ENCODE data around the gene PAXX. TPM values are rescaled to one million over a fixed set of nuclear protein-coding genes. Genes with fewer than 3 reads are reported as not detected.
A peak's percentile ranks its signal among the peaks of the same experiment; 100 is the strongest.
"Not testable (repeated sequence)": the region's sequence is repeated elsewhere in the genome, so short reads cannot be mapped to it uniquely, and the experiment has no call there.

Gene PAXX
- total RNA-seq, 1 donor from 2014 or later: 84.9 TPM

DNA sequence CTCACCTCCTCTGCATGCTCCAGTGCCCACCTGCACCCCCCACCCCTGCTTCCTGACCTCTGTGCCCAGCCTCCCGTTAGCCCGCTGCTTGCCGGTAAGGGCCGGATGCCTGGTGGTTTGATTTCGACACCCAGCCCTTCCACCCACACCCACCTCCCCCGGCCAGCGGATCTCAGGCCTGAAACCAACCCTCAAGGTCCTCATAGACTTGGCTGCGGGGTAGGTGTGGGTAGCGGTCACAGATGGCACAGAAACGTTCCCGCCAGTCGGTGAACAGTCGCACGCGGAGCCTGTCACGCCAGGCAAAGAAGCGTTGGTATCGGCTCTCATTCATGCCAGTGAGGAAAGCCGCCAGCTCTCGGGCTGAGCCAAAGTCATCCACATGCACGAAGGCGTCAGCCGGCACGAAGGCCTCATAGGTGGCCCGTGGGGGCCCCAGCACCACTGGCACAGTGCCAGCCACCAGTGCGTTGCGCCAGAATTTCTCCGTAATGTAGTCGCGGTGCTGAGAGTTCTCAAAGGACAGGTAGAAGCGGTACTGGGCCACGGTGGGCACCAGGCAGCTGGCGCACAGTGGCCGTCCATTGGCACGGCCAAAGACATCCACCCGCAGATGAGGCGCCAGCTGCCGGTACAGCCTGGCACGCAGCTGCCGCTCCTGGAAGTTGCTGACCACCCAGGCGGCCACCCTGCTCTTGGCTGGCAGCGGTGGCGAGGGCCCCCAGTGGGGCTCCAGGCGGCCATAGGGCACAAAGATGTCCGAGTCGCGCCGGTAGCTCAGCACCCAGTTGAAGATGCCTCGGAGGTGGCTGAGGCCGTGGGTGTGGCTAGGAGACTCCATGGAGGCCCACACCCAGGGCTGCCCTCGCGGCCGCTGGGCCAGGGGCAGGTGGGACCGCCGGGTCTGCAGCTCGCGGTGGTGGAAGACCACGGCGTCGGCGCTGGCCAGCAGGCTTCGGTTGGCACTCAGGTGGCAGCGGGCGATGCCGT lies 38.6 kb downstream of the PAXX start:
- Mint-ChIP-seq H3K9me3 (no peaks in the 10 kb centered on the region), H3K4me3 (peak overlapping the region; percentile 56), H3K36me3 (ENCODE audit: low read depth) (no peaks in the 10 kb centered on the region), H3K27me3 (ENCODE audit: low read depth) (no peaks in the 10 kb centered on the region), H3K27ac (ENCODE audit: unreplicated experiment) (no peak overlapping the region), H3K4me1 (peaks cover 8% of the 10 kb centered on the region)
- TF ChIP-seq, protein P1, sequence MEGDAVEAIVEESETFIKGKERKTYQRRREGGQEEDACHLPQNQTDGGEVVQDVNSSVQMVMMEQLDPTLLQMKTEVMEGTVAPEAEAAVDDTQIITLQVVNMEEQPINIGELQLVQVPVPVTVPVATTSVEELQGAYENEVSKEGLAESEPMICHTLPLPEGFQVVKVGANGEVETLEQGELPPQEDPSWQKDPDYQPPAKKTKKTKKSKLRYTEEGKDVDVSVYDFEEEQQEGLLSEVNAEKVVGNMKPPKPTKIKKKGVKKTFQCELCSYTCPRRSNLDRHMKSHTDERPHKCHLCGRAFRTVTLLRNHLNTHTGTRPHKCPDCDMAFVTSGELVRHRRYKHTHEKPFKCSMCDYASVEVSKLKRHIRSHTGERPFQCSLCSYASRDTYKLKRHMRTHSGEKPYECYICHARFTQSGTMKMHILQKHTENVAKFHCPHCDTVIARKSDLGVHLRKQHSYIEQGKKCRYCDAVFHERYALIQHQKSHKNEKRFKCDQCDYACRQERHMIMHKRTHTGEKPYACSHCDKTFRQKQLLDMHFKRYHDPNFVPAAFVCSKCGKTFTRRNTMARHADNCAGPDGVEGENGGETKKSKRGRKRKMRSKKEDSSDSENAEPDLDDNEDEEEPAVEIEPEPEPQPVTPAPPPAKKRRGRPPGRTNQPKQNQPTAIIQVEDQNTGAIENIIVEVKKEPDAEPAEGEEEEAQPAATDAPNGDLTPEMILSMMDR (conservative IDR thresholded peaks at IDR 0.05): no peak
- no peak for DNase-seq (ENCODE audit: low read depth, low spot score)

GRCh38 chr9:137031904-137032640 lies 39.9 kb downstream of the PAXX start, which contains the start of gene FUT7:
TSS of gene FUT7 (minus strand) at chr9:137032088. CDS start at chr9:137031991, 97 bp downstream.
- Mint-ChIP-seq H3K4me1 (peaks cover 7% of the 10 kb centered on the region), H3K9me3 (no peaks in the 10 kb centered on the region), H3K4me3 (peak within 1 kb of the TSS; percentile 31), H3K27ac (ENCODE audit: unreplicated experiment) (no peak within 1 kb of the TSS), H3K36me3 (ENCODE audit: low read depth) (no peaks in the 10 kb centered on the region), H3K27me3 (ENCODE audit: low read depth) (no peaks in the 10 kb centered on the region)
- TF ChIP-seq, protein P1 (conservative IDR thresholded peaks at IDR 0.05): no peak
- DNase-seq (ENCODE audit: low read depth, low spot score): no peak

GRCh38 chr9:137032858-137033257 lies 40.6 kb downstream of the PAXX start:
- H3K27me3 Mint-ChIP-seq (ENCODE audit: low read depth): no peaks in the 10 kb centered on the region
- peaks cover 4% of the 10 kb centered on the region for H3K4me1 Mint-ChIP-seq
- no peaks in the 10 kb centered on the region for H3K36me3 Mint-ChIP-seq (ENCODE audit: low read depth)
- no peak overlapping the region for H3K27ac Mint-ChIP-seq (ENCODE audit: unreplicated experiment)
- no peak overlapping the region for H3K4me3 Mint-ChIP-seq
- H3K9me3 Mint-ChIP-seq: no peaks in the 10 kb centered on the region
- no peak for DNase-seq (ENCODE audit: low read depth, low spot score)
- TF ChIP-seq, protein P1 (conservative IDR thresholded peaks at IDR 0.05): no peak

- DNase-seq (ENCODE audit: low read depth, low spot score); H3K27me3 Mint-ChIP-seq (ENCODE audit: low read depth); H3K4me3 Mint-ChIP-seq; H3K36me3 Mint-ChIP-seq (ENCODE audit: low read depth); H3K27ac Mint-ChIP-seq (ENCODE audit: unreplicated experiment); H3K9me3 Mint-ChIP-seq; H3K4me1 Mint-ChIP-seq: not testable (repeated sequence)
Measured at GRCh38 chr9:137033481-137033880, 41.3 kb downstream of the PAXX start.

DNA sequence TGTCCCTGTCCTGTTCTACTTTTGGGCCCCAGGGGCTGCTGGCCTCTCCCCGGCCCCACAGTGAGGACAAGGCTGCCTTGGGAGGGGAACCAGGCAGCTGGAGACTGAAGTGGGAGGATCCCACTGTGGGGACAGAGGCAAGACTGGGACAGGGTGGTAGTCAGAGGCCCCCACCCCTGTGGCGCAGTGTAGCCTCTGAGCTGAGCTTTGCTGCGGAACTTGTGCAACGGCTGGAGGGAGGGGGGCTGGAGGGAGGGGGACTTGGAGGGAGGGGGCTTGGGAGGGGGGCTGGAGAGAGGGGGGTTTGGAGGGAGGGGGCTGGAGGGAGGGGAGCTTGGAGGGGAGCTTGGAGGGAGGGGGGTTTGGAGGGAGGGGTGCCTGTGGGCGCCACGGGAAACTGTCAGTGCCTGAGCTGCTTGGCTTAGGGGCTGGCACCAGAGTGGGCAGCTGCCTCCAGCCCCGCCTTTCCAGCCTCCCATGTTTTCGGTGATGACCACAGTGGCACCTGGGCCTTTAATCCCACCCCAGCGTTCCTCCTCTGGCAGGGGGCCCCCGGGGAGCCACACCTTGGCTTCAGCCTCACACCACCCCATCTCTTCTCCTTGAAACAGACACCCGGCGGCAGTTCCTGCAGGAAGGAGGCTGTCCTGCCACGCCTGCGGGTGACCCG lies 42.0 kb downstream of the PAXX start:
- Mint-ChIP-seq H3K27me3 (ENCODE audit: low read depth) (no peaks in the 10 kb centered on the region), H3K4me3 (no peak overlapping the region), H3K9me3 (no peaks in the 10 kb centered on the region), H3K36me3 (ENCODE audit: low read depth) (no peaks in the 10 kb centered on the region), H3K27ac (ENCODE audit: unreplicated experiment) (no peak overlapping the region), H3K4me1 (peaks cover 4% of the 10 kb centered on the region)
- TF ChIP-seq, protein P1 (conservative IDR thresholded peaks at IDR 0.05): no peak
- no peak for DNase-seq (ENCODE audit: low read depth, low spot score)

Data from neural crest cell (in vitro differentiated cells).